ENCODE data around the gene GPR148.

Gene GPR148

GRCh38 chr2:130762031-130762909 is 33.4 kb downstream of the GPR148 start:
- H3K27ac Mint-ChIP-seq: no peak overlapping the region
- no peaks in the 10 kb centered on the region for H3K9me3 Mint-ChIP-seq
- no peak for ATAC-seq
- H3K36me3 Mint-ChIP-seq: no peaks in the 10 kb centered on the region
- H3K4me1 Mint-ChIP-seq: no peaks in the 10 kb centered on the region
- H3K4me3 Mint-ChIP-seq: no peak overlapping the region
- peaks cover 50% of the 10 kb centered on the region for H3K27me3 Mint-ChIP-seq

GRCh38 chr2:130762910-130763385 is 34.1 kb downstream of the GPR148 start:
- Mint-ChIP-seq H3K9me3 (no peaks in the 10 kb centered on the region), H3K27ac (no peak overlapping the region), H3K36me3 (no peaks in the 10 kb centered on the region), H3K27me3 (peaks cover 50% of the 10 kb centered on the region), H3K4me3 (no peak overlapping the region), H3K4me1 (no peaks in the 10 kb centered on the region)
- no peak for ATAC-seq

- no peaks in the 10 kb centered on the region for H3K9me3 Mint-ChIP-seq
- no peak for ATAC-seq
- no peaks in the 10 kb centered on the region for H3K36me3 Mint-ChIP-seq
- H3K4me1 Mint-ChIP-seq: no peaks in the 10 kb centered on the region
- no peak overlapping the region for H3K4me3 Mint-ChIP-seq
- no peak overlapping the region for H3K27ac Mint-ChIP-seq
- peaks cover 50% of the 10 kb centered on the region for H3K27me3 Mint-ChIP-seq
Measured at GRCh38 chr2:130763405-130763804, 34.5 kb downstream of the GPR148 start.

- no peak overlapping the region for H3K4me3 Mint-ChIP-seq
- peaks cover 53% of the 10 kb centered on the region for H3K27me3 Mint-ChIP-seq
- H3K36me3 Mint-ChIP-seq: no peaks in the 10 kb centered on the region
- H3K4me1 Mint-ChIP-seq: no peaks in the 10 kb centered on the region
- H3K27ac Mint-ChIP-seq: no peak overlapping the region
- no peak for ATAC-seq
- H3K9me3 Mint-ChIP-seq: no peaks in the 10 kb centered on the region
Measured at GRCh38 chr2:130764035-130764820, 35.4 kb downstream of the GPR148 start.

GRCh38 chr2:130764821-130765115 is 35.9 kb downstream of the GPR148 start:
- Mint-ChIP-seq H3K27me3 (peaks cover 58% of the 10 kb centered on the region), H3K27ac (no peak overlapping the region), H3K4me1 (no peaks in the 10 kb centered on the region), H3K36me3 (no peaks in the 10 kb centered on the region), H3K9me3 (no peaks in the 10 kb centered on the region), H3K4me3 (no peak overlapping the region)
- ATAC-seq: no peak

- H3K9me3 Mint-ChIP-seq: no peaks in the 10 kb centered on the region
- H3K4me1 Mint-ChIP-seq: no peaks in the 10 kb centered on the region
- no peak overlapping the region for H3K27ac Mint-ChIP-seq
- no peak for ATAC-seq
- H3K4me3 Mint-ChIP-seq: no peak overlapping the region
- H3K36me3 Mint-ChIP-seq: no peaks in the 10 kb centered on the region
- peaks cover 60% of the 10 kb centered on the region for H3K27me3 Mint-ChIP-seq
Measured at GRCh38 chr2:130765464-130765863, 36.6 kb downstream of the GPR148 start.

GRCh38 chr2:130766037-130766436 is 37.2 kb downstream of the GPR148 start:
- H3K4me1 Mint-ChIP-seq: no peaks in the 10 kb centered on the region
- ATAC-seq: no peak

GRCh38 chr2:130766711-130767407 is 38.0 kb downstream of the GPR148 start:
- H3K36me3 Mint-ChIP-seq: no peaks in the 10 kb centered on the region
- ATAC-seq: no peak
- H3K27me3 Mint-ChIP-seq: peaks cover 46% of the 10 kb centered on the region
- H3K4me1 Mint-ChIP-seq: no peaks in the 10 kb centered on the region
- no peaks in the 10 kb centered on the region for H3K9me3 Mint-ChIP-seq
- no peak overlapping the region for H3K4me3 Mint-ChIP-seq
- no peak overlapping the region for H3K27ac Mint-ChIP-seq

More at GRCh38 chr2:130766037-130766436, 37.2 kb downstream of the GPR148 start:
- H3K27me3 Mint-ChIP-seq: peaks cover 54% of the 10 kb centered on the region
- H3K27ac Mint-ChIP-seq: no peak overlapping the region
- no peaks in the 10 kb centered on the region for H3K36me3 Mint-ChIP-seq
- H3K4me3 Mint-ChIP-seq: no peak overlapping the region
- H3K9me3 Mint-ChIP-seq: no peaks in the 10 kb centered on the region

- peaks cover 43% of the 10 kb centered on the region for H3K27me3 Mint-ChIP-seq
- H3K9me3 Mint-ChIP-seq: no peaks in the 10 kb centered on the region
- no peaks in the 10 kb centered on the region for H3K36me3 Mint-ChIP-seq
- no peak for ATAC-seq
- H3K4me1 Mint-ChIP-seq: no peaks in the 10 kb centered on the region
- no peak overlapping the region for H3K27ac Mint-ChIP-seq
- no peak overlapping the region for H3K4me3 Mint-ChIP-seq
Measured at GRCh38 chr2:130767408-130767775, 38.5 kb downstream of the GPR148 start.

- Mint-ChIP-seq H3K4me1 (no peaks in the 10 kb centered on the region), H3K27me3 (peaks cover 52% of the 10 kb centered on the region), H3K9me3 (no peaks in the 10 kb centered on the region), H3K27ac (no peak overlapping the region), H3K36me3 (no peaks in the 10 kb centered on the region), H3K4me3 (no peak overlapping the region)
- no peak for ATAC-seq
Measured at GRCh38 chr2:130768191-130768855, 39.5 kb downstream of the GPR148 start.

- peaks cover 55% of the 10 kb centered on the region for H3K27me3 Mint-ChIP-seq
- no peaks in the 10 kb centered on the region for H3K9me3 Mint-ChIP-seq
- no peak overlapping the region for H3K27ac Mint-ChIP-seq
- no peaks in the 10 kb centered on the region for H3K4me1 Mint-ChIP-seq
- no peaks in the 10 kb centered on the region for H3K36me3 Mint-ChIP-seq
- ATAC-seq: no peak
- no peak overlapping the region for H3K4me3 Mint-ChIP-seq
Measured at GRCh38 chr2:130769343-130769907, 40.6 kb downstream of the GPR148 start.

- no peaks in the 10 kb centered on the region for H3K9me3 Mint-ChIP-seq
- H3K4me3 Mint-ChIP-seq: no peak overlapping the region
- H3K36me3 Mint-ChIP-seq: no peaks in the 10 kb centered on the region
- H3K4me1 Mint-ChIP-seq: no peaks in the 10 kb centered on the region
- ATAC-seq: no peak
- H3K27ac Mint-ChIP-seq: no peak overlapping the region
- H3K27me3 Mint-ChIP-seq: peaks cover 24% of the 10 kb centered on the region
Measured at GRCh38 chr2:130776550-130776949, 47.7 kb downstream of the GPR148 start.

- Mint-ChIP-seq H3K9me3 (no peaks in the 10 kb centered on the region), H3K36me3 (no peaks in the 10 kb centered on the region), H3K4me1 (no peaks in the 10 kb centered on the region), H3K27ac (no peak overlapping the region), H3K4me3 (no peak overlapping the region), H3K27me3 (peaks cover 11% of the 10 kb centered on the region)
- ATAC-seq: no peak
Measured at GRCh38 chr2:130778781-130779180, 49.9 kb downstream of the GPR148 start.
